Measurements from ENCODE around the gene ENO1. TPM values are rescaled to one million over a fixed set of nuclear protein-coding genes. Genes with fewer than 3 reads are reported as not detected.

ENO1 gene
- total and polyA plus RNA-seq, 9 of the 15 experiments (the other 6 are each of a cell fraction or from before 2014, with no cell fraction given): 2,249 to 7,472 (median 2,868) TPM

GRCh38 chr1:8879464-8879921 is 1.0 kb upstream of the ENO1 start (continued):
- no peak for TF ChIP-seq ZNF311 (CRISPR knock-in tag; IDR thresholded peaks at IDR 0.05)
- TF ChIP-seq CHD1 (IDR thresholded peaks at IDR 0.05; ENCODE audit: low read length): no peak
- TF ChIP-seq ZNF217 (CRISPR knock-in tag; IDR thresholded peaks at IDR 0.05): no peak
- no peak for TF ChIP-seq RBFOX2 (IDR thresholded peaks at IDR 0.05; ENCODE audit: low read depth, low read length)
- no peak for TF ChIP-seq ZBTB9 (CRISPR knock-in tag; IDR thresholded peaks at IDR 0.05)
- TF ChIP-seq THRA (IDR thresholded peaks at IDR 0.05): no peak

- ATAC-seq (peak; percentile 85), FAIRE-seq (peak; percentile 86), DNase-seq (ENCODE audit: extremely low read depth in 1 of 4, low spot score in 3 of 4) (peak; percentile 99 to 100 (median 100))
- peak overlapping the region; percentile 98 to 99 for H3K9ac ChIP-seq (ENCODE audit: insufficient read depth in 1 of 2, low read depth in 2 of 2, low read length in 2 of 2)
- in situ Hi-C loops (cut with MboI) (no loop called here), intact Hi-C loops (cut with micrococcal nuclease) (no loop called here)
- no peaks in the 10 kb centered on the region for H3K9me3 ChIP-seq (replicated peaks; ENCODE audit: control insufficient read depth, insufficient read depth, low read depth, low read length)
- H3K9me1 ChIP-seq (ENCODE audit: control insufficient read depth, insufficient read depth, low read length): no peaks in the 10 kb centered on the region
- H3K4me3 ChIP-seq: peak overlapping the region; percentile 82
- H3K79me2 ChIP-seq (ENCODE audit: control insufficient read depth, insufficient read depth, low read length): peaks cover 63% of the 10 kb centered on the region
- peaks cover 29 to 35% of the 10 kb centered on the region in 2 experiments for H3K4me1 ChIP-seq (replicated peaks in 1 of 2; ENCODE audit: control insufficient read depth in 2 of 2, insufficient read depth in 2 of 2, low read length in 2 of 2)
- ChIA-PET POLR2A (interaction anchor here (0.5 to 9.5 kb wide), 19 partner anchors 8 to 624 kb away, joined by 3 to 219 read pairs (median 3); no protein-coding TSS in a partner anchor), CTCF (ENCODE audit: low intra/inter-chr PET ratio) (no interaction called here)
- no peaks in the 10 kb centered on the region for H3K27me3 ChIP-seq (ENCODE audit: control insufficient read depth in 2 of 2, insufficient read depth in 2 of 2, low read length in 2 of 2)
- H2AFZ ChIP-seq (ENCODE audit: low read depth, low read length): peak overlapping the region; percentile 85
- BruUV-seq (replicated peaks): no TSS peak
- under 1% methylated on average over 68 of the region's 82 CpGs for WGBS (ENCODE audit: insufficient coverage, low coverage, missing lambda C conversion rate)
- H3K36me3 ChIP-seq (ENCODE audit: control insufficient read depth, insufficient read depth, low read length): peaks cover 38% of the 10 kb centered on the region
- peak overlapping the region; percentile 99 for H3K27ac ChIP-seq (ENCODE audit: extremely low read depth, low read depth, low read length)
- peaks cover 25% of the 10 kb centered on the region for H4K20me1 ChIP-seq (replicated peaks; ENCODE audit: control insufficient read depth, insufficient read depth, low read length)
- peak overlapping the region; percentile 98 for H3K4me2 ChIP-seq (ENCODE audit: insufficient read depth, low read length)
- peak; percentile 72 for TF ChIP-seq SIN3B (IDR thresholded peaks at IDR 0.05; ENCODE audit: low read depth)
- TF ChIP-seq MTA1 (IDR thresholded peaks at IDR 0.05; ENCODE audit: borderline replicate concordance): peak; percentile 80
- no peak for TF ChIP-seq HDAC3 (IDR thresholded peaks at IDR 0.05; ENCODE audit: borderline replicate concordance, partially characterized antibody)
- no peak for TF ChIP-seq STAT5A (IDR thresholded peaks at IDR 0.05; ENCODE audit: borderline replicate concordance, low read length)
- TF ChIP-seq ZNF263 (CRISPR knock-in tag; IDR thresholded peaks at IDR 0.05; ENCODE audit: borderline replicate concordance): peak; percentile 54; the same call in 1 of the 2 replicates
- TF ChIP-seq ZNF431 (CRISPR knock-in tag; IDR thresholded peaks at IDR 0.05): peak; percentile 94
- 0 out of 2 replicates have a peak, but pooled peaks have one; percentile 45 for TF ChIP-seq RUNX1 (IDR thresholded peaks at IDR 0.05; ENCODE audit: low read depth)
- TF ChIP-seq SRF (CRISPR knock-in tag; IDR thresholded peaks at IDR 0.05): peak in 1 of 2 experiments; percentile 88; a peak in 2 of 4 replicates
- peak; percentile 89 for TF ChIP-seq CCNT2 (IDR thresholded peaks at IDR 0.05; ENCODE audit: borderline replicate concordance, extremely low read depth, insufficient read length, low read depth, low read length)
- TF ChIP-seq POLR2G (IDR thresholded peaks at IDR 0.05; ENCODE audit: low read depth, low read length): peak; percentile 88
- TF ChIP-seq SRSF7 (optimal IDR thresholded peaks at IDR 0.05; ENCODE audit: low read depth, low read length): no peak
- TF ChIP-seq ZFPM2 (CRISPR knock-in tag; IDR thresholded peaks at IDR 0.05): peak; percentile 93
- peak; percentile 91 for TF ChIP-seq EGR1 (conservative IDR thresholded peaks at IDR 0.05)
Measured at GRCh38 chr1:8878698-8879463, 395 bp upstream of the ENO1 start.
